GM21447 (cell line): ENCODE data around the gene OR2AE1.
"Not testable (repeated sequence)": the region's sequence is repeated elsewhere in the genome, so short reads cannot be mapped to it uniquely, and the experiment has no call there.

Experiments
- ATAC-seq: cut with Tn5 transposase; IDR thresholded peaks from one replicate; pipeline ENCODE4 v1.9.1; 2021; ENCODE audit not compliant: unreplicated experiment

The OR2AE1 gene, protein sequence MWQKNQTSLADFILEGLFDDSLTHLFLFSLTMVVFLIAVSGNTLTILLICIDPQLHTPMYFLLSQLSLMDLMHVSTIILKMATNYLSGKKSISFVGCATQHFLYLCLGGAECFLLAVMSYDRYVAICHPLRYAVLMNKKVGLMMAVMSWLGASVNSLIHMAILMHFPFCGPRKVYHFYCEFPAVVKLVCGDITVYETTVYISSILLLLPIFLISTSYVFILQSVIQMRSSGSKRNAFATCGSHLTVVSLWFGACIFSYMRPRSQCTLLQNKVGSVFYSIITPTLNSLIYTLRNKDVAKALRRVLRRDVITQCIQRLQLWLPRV

DNA sequence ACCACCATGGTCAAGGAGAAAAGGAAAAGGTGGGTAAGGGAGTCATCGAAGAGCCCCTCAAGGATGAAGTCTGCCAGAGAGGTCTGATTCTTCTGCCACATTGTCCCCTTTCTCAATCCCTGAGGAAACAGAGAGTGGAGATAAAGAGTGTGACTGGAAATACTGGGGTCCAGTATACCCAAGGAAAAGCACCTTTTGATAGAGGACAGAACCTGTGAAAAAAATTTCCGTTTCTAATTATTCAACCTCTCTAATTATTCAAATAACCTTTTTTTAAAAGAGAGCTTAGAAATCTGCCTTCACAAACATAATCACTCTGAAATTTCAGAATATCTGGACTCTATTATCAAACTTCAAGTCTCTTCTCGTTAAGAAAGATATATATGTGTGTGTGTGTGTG is at the start of gene OR2AE1:
TSS of gene OR2AE1 (minus strand) at position 101 of the 400 bp plus-strand sequence. CDS start at position 101, 0 bp downstream.
- ATAC-seq, result no peak

DNA sequence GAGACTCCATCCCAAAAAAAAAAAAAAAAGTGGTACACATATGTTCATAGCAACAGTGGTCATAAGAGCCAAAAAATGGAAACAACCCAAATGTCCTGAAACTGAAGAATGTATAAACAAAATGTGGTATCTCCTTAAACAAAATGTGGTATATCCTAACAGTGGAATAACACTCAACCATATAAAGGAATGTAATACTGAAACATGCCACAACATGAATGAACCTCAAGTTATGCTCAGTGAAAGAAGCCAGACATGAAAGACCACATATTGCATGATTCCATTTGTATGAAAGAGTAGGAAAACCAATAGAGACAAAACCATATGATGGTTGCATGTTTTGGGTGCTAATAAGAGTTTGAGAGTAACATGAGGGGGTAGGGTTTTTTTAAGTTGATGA is 49.5 kb upstream of the OR2AE1 start:
- no peak for ATAC-seq

DNA sequence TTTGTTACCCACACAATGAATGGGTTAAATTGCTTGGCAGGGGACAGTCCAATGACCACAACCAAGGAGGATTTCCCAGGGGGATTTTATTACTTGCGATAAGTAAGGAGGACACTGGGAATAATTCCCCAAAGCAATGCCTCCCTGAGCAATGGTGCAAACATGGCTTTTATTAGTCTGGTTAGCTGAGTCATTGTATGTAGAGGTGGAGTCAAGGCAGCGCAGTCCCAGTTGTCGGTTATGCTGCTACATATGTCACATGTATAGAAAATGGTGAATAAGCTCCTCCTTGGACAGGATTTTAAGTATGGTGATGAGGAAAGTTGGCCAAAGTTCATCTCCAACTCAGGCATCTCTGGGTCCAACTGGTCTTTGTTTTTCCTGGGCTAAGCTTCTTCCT is 46.4 kb upstream of the OR2AE1 start:
- no peak for ATAC-seq

DNA sequence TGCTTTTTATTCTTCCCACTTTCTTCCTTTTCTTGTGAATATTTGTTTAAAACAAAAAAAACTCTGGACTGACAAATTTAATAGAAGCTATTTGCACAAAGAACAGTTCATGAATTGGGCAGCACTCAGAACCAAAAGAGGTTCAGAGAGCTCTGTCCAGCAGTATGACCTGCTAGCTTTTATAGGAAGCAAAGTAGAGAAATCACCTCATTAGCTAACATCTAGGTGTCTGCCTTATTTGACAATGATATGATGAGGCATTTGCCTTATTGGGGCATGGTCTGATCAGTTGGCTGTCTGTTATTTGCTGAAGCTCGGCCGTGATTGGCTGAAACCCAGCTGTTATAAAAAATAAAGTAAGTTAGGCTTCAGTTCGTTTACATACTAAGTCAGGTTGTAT is 43.3 kb upstream of the OR2AE1 start:
- no peak for ATAC-seq

DNA sequence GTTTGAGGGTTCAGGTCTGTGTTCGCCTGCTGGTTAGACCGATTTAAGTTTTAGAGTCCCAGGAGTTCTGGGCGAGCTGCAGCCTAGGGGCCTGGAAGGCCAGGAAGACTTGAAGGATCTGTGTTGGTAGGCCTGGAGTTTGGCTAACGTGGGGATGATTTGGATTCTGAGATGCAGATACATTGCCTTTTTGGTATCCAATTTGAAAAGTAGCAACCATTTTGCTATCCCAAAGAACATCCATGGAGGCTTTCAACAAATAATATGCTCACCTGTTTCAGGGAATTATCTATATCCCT is 42.9 kb upstream of the OR2AE1 start:
- no peak for ATAC-seq

DNA sequence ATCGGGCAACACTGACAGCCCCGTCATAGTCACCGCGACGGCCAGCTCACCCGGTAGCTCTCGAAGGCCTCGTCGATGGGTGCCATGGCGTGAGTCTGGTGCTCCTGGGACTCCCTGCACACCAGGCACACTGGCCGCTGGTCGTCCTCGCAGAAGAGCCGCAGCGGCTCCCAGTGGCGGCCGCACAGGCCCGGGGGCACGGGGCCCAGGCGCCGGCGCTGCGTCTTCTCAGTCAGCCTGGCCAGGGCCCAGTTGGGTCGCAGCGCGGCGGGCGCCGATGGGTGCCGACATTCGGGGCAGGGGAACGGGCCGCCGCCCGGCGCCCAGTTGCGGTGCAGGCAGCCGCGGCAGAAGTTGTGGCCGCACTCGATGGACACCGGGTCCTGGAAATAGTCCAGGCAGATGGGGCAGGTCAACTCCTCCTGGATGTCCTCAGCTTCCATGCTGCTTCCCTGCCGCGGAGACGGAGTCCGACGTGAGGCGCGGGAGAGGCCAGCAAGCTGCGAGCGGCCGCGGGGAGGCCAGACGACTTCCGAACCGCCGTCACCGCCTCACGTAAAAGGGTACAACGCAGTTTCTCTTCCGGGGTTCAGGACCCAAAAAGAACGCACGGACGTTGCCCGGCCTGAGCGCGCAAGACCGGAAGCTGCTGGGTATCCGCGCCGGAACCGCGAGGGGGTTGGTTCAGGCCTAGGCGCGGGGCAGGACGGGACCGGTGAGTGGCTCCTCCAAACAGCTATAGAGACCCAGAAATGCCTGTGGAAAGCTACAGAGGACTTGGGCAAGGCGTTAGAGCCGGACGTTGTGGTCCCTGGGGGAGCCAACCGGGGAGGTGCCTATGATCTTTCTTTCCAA is 42.4 kb upstream of the OR2AE1 start, which contains the start of gene TRIM4:
TSS of gene TRIM4 (minus strand) at position 572 of the 855 bp plus-strand sequence. CDS start at position 443, 129 bp downstream.
- ATAC-seq, result peak; percentile 98

DNA sequence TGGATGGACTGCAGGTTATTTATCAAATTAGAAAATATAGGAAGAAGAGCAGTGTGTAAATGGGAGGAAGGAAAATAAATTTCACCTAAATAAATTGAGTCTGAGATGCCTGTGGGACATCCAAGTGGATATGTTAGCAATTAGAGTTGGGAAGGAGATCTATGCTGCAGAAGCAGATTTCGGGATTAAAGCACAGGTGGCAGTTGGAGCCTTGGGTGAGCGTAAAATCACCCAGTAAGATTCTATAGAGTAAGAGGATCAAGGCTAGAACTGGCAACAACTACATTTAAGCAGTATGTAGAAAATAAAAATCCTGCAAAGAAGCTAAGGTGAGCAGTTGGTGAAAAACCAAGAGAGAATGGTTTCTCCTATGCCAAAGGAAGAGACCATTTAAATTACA is 34.1 kb upstream of the OR2AE1 start:
- no peak for ATAC-seq

DNA sequence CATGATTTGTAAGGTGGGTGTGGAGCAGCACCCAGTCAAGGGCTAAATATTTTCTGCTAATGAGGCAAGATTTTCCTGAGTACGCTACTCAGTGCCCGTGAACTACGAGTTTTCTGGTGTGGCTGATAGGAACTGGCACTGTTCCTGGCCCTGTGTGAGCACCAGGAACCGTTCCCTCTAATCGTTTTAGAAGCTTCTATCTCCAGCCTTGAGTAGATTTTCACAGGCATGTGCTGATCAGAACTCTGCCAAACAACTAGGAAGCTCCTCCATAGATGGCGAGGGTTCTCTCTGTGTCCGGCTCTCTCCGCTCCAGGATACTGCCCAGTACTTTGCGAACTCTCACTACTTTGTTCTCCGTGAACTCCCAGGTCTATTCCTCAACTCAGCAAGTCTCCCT is 24.7 kb upstream of the OR2AE1 start:
- no peak for ATAC-seq

DNA sequence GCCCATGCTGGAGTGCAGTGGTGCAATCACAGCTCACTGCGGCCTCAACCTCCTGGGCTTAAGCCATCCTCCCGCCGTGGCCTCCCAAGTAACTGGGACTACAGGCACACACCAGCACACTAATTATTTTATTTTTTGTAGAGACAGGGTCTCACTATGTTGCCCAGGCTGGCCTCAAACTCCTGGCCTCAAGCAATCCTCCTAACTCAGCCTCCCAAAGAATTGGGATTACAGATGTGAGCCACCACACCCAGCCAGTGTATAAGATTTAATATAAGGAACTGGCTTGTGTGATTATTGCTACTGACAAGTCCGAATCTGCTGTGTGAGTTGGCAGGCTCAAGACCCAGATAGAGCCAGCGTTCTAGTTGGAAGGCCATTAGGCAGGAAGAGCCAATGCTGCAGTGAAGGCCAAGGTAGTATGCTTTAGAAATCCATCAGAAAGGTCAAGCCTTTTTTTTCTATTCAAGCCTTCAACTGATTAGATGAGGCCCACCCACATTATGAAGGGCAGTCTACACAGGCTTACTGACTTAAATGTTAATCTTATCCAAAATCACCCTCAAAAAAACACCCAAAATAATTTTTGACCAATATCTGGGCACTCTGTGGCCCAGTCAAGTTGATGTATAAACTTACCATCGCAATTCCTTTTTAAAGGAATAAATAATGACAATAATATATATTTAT is 23.1 kb upstream of the OR2AE1 start:
- ATAC-seq, result no peak

DNA sequence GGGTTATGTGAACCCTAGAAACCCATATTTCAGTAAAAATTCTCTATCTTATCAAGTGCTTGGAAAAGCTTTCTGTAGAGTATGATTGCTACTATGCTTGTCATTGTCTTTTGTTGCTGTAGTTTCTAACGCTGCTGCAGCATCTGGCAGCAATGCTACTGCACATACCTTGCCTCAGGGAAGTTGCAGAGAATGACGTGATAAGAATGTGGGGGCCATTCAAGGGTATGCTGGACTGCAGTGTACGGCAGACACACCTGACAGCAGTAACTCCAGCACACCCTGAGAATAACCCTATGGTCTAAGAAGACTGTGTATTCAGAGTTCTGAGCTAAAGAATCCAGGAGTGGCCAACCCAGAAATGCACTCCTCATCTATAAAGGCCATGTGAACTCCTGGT is 22.0 kb upstream of the OR2AE1 start:
- no peak for ATAC-seq

DNA sequence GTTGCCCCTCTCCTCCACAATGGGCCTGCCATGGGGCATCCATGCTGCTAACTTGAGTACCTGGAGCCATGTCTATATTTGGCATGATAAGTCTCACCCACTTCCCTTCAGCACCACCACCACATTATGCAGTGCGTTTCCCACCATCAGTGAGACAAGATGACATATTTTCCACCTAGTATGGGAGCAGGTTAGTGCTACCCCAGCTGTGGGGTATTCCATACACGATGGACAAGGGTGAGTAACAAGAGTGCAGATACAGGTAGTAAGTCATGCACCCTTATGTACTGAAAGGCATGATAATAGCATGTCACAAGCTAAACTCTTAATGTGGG is 21.2 kb upstream of the OR2AE1 start:
- no peak for ATAC-seq

DNA sequence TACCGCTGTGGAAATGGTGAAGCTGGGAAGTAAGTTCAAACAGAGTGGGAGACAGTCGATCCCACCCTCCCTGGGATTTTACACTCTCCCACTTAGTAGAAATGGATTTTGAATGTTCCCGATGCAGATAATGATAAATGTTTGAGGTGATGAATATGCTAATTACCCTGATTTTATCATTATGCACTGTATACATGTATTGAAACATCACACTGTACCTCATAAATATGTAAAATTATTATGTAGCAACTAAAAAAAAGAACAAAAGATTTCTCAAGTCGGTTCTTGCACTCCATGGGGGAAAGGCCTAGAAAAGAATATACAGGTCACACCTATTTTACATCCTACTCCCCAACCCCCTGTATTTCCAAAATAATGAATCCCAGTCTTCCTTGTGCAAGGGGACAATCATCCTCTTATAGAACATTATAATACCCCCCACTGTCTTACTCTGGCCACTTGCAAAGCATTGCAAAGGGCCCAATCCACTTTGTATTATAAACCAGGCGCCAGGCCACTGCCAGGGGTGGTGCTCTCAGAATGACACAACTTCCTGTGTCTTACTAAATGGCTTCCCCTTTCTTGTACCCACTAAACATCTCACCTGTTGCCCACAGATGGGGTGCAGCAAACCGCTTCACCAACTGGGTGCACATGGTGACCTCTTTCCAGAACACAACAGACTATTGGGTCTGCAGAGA is 20.6 kb upstream of the OR2AE1 start:
- ATAC-seq, result no peak

DNA sequence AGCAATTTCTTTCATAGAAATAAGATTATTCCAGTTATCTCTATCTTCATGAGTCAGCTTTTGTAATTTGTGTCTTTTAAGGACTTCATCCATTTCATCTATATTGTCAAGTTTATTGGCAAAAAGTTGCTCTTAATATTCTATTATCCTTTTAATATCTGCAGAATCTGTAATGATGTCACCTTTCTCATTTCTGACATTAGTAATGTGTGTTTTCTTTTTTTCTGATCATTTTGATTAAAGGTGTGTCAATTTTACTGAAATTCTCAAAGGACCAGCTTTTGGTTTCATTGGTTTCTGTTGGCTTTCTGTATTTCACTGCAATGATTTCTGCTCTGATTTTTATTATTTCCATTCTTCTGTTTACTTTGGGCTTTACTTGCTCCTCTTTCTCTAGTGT is 17.9 kb upstream of the OR2AE1 start:
- ATAC-seq, result no peak

DNA sequence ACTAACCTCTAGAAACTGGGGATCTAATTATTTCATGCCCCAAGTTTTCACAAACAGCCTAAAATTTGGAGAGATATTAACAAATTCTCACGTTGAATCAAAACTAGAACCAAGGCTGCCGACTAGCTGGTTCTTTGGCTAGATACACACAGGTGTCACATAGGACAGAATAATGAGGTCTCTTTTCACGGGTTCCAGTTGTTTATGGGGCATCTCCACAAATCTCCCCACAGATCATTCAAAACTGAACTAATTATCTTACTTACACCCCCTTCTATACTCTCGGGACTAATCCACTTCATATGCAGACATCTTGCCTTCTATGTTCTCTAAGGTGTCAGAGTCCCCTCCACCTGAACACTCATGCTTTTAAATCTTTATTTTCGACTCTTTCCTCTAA is 16.4 kb upstream of the OR2AE1 start:
- ATAC-seq, result no peak

DNA sequence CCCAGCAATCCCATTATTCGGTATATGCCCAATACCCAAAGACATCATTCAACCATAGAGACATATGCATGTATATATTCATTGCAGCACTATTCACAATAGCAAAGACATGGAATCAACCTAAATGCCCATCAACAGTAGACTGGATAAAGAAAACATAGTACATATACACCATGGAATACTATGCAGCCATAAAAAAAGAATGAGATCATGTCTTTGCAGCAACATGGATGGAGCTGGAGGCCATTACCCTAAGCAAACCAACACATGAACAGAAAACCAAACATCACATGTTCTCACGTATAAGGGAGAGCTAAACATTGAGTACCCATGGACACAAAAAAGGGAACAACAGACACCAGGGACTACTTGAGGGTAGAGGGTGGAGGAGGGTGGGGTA is 13.5 kb upstream of the OR2AE1 start:
- not testable (repeated sequence) for ATAC-seq

DNA sequence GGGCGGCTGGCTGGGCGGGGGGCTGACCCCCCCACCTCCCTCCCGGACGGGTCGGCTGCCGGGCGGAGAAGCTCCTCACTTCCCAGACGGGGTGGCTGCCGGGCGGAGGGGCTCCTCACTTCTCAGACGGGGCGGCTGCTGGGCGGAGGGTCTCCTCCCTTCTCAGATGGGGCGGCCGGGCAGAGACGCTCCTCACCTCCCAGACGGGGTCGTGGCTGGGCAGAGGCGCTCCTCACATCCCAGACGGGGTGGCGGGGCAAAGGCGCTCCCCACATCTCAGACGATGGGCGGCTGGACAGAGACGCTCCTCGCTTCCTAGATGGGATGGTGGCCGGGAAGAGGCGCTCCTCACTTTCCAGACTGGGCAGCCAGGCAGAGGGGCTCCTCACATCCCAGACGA is 11.5 kb upstream of the OR2AE1 start:
- not testable (repeated sequence) for ATAC-seq

DNA sequence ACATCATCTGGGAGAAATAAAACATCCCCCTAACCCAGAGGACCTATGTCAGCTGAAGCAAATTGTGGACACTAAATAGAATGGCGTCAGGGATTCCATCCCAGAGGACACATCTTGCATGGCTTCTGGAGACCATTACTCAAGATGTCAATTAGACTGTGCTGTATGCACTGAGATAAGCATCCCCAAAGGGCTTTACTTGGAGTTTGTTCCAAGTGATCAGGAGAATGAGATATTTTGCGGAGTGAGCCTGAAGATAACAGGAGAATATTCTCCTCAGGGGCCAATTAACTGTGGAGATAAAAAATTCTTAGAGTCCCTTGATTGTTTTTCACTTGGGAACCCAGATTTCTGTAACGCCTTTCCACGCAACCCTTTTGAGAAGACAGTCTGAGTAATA is 4.5 kb upstream of the OR2AE1 start:
- no peak for ATAC-seq

DNA sequence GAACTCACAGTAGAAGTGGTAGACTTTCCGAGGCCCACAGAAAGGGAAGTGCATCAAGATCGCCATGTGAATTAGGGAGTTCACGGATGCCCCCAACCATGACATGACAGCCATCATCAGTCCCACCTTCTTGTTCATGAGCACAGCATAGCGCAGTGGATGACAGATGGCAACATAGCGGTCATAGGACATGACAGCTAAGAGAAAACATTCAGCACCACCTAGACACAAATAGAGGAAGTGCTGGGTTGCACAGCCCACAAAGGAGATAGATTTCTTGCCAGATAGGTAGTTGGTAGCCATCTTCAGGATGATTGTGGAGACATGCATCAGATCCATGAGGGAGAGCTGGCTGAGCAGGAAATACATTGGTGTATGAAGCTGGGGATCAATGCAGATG is 342 bp downstream of the OR2AE1 start:
- ATAC-seq, result no peak

DNA sequence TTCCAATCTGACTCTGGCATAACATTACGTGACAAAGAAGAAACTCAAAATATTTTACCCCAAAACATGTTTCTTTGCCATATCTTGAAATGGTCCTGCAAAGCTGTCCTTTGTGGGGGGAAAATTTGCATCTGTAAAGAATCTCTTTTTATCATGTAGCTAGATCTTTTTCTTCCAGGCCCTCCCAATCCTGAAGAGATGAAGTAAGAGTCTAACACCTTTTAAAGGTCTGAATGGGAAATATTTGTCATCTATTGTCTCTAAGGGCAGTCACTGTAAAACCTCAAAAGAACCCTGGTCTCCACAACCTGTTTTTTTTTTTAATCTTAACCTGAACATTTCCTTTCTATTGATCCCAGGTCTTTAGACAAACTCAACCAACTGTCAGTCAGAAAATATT is 8.6 kb downstream of the OR2AE1 start:
- no peak for ATAC-seq

DNA sequence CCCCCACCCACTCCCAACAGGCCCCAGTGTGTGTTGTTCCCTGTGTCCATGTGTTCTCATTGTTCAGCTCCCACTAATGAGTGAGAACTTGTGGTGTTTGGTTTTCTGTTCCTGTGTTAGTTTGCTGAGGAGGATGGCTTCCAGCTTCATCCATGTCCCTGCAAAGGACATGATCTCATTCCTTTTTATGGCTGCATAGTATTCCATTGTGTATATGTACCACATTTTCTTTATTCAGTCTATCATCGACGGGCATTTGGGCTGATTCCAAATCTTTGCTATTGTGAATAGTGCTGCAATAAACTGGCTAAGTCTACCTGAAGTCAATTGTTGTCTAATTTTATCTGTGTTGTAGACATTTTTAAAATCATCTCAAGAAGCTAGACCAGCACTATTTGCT is 9.4 kb downstream of the OR2AE1 start:
- ATAC-seq, result not testable (repeated sequence)

DNA sequence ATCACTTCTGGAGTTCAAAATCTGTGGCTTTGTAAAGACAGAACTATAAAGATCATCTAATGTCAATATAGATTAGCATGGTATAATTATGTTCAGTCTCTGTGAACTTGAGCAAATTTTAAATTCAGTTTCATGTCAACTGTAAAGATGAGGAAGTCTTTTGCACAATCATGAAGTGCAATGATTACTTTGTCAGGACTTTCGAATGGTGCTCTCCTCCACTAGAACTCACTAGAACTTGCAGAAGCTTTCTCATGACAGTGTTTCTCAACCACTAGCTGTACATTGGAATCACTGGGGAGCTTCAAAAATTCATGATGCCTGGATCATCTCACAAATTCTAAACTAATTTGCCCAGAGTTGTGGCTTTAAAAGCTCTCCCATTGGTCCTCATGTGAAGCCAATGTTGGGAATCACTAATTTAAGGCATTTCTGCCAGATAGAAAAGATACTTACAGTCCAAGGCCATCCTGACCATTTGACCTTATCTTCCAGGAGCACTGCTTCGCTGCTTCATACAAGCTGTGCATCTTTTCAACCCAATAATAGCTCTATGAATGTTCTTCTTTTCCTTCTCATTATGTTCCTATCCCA is 12.9 kb downstream of the OR2AE1 start:
- no peak for ATAC-seq
